ENCODE data around the gene RCN1.
"Not testable (repeated sequence)": the region's sequence is repeated elsewhere in the genome, so short reads cannot be mapped to it uniquely, and the experiment has no call there.

The RCN1 gene

GRCh38 chr11:32079553-32079952 is 11.3 kb upstream of the RCN1 start:
- DNase-seq (ENCODE audit: low read depth) = no peak

- DNase-seq (ENCODE audit: low read depth) = no peak
Measured at GRCh38 chr11:32080361-32080980, 10.4 kb upstream of the RCN1 start.

- DNase-seq (ENCODE audit: low read depth) = no peak
Measured at GRCh38 chr11:32081129-32081641, 9.7 kb upstream of the RCN1 start.

GRCh38 chr11:32081901-32082300 is 9.0 kb upstream of the RCN1 start:
- no peak for DNase-seq (ENCODE audit: low read depth)

- no peak for DNase-seq (ENCODE audit: low read depth)
Measured at GRCh38 chr11:32082346-32082986, 8.4 kb upstream of the RCN1 start.

GRCh38 chr11:32087597-32087996 is 3.3 kb upstream of the RCN1 start:
- DNase-seq (ENCODE audit: low read depth) = no peak

- no peak for DNase-seq (ENCODE audit: low read depth)
Measured at GRCh38 chr11:32088117-32088941, 2.5 kb upstream of the RCN1 start.

GRCh38 chr11:32092581-32093170 is 1.8 kb downstream of the RCN1 start:
- DNase-seq (ENCODE audit: low read depth) = no peak

GRCh38 chr11:32094923-32095322 is 4.0 kb downstream of the RCN1 start:
- DNase-seq (ENCODE audit: low read depth) = no peak

- no peak for DNase-seq (ENCODE audit: low read depth)
Measured at GRCh38 chr11:32098142-32098903, 7.4 kb downstream of the RCN1 start.

GRCh38 chr11:32099516-32099915 is 8.6 kb downstream of the RCN1 start:
- no peak for DNase-seq (ENCODE audit: low read depth)

GRCh38 chr11:32100495-32100894 is 9.6 kb downstream of the RCN1 start:
- no peak for DNase-seq (ENCODE audit: low read depth)

GRCh38 chr11:32101791-32102190 is 10.9 kb downstream of the RCN1 start:
- DNase-seq (ENCODE audit: low read depth) = no peak

- not testable (repeated sequence) for DNase-seq (ENCODE audit: low read depth)
Measured at GRCh38 chr11:32103121-32103719, 12.3 kb downstream of the RCN1 start.

- DNase-seq (ENCODE audit: low read depth) = no peak
Measured at GRCh38 chr11:32103941-32104340, 13.1 kb downstream of the RCN1 start.

GRCh38 chr11:32105871-32106560 is 15.1 kb downstream of the RCN1 start:
- no peak for DNase-seq (ENCODE audit: low read depth)

GRCh38 chr11:32107647-32108046 is 16.8 kb downstream of the RCN1 start:
- no peak for DNase-seq (ENCODE audit: low read depth)

- no peak for DNase-seq (ENCODE audit: low read depth)
Measured at GRCh38 chr11:32108576-32108975, 17.7 kb downstream of the RCN1 start.

- no peak for DNase-seq (ENCODE audit: low read depth)
Measured at GRCh38 chr11:32109138-32109537, 18.3 kb downstream of the RCN1 start.

GRCh38 chr11:32109592-32109991 is 18.7 kb downstream of the RCN1 start:
- DNase-seq (ENCODE audit: low read depth) = no peak

- no peak for DNase-seq (ENCODE audit: low read depth)
Measured at GRCh38 chr11:32110795-32111194, 19.9 kb downstream of the RCN1 start.

Data from stimulated activated CD8-positive, alpha-beta memory T cell treated with anti-CD3 and anti-CD28 coated beads, Interleukin-12 subunit alpha, Interleukin-12 subunit beta, amount 100 ng/mL, for 1 hour (primary cell).